A673 (cell line): ENCODE results near the gene PTPN22. TPM values are rescaled to one million over a fixed set of nuclear protein-coding genes. Genes with fewer than 3 reads are reported as not detected.

ENCODE experiments used
- BruUV-seq: library from RNA; stranded (reverse); fragments of 400-500 nt; replicated peaks from 2 replicates; lab custom pipeline; 2021; lab: Mats Ljungman, UMichigan
- CTCF ChIA-PET: fragments of 300-600 bp; sonication (Branson Sonifier 250); formaldehyde crosslinking; loops from one replicate; lab custom pipeline; 2022; ENCODE audit warnings: antibody characterized with exemption; lab: Charles Lee
- POLR2A ChIA-PET: fragments of 300-600 bp; sonication (Branson Sonifier 250); formaldehyde crosslinking; loops from one replicate; lab custom pipeline; 2022; ENCODE audit warnings: antibody characterized with exemption; ENCODE audit not compliant: low non-redundant PET; lab: Charles Lee
- DNase-seq: peaks from one replicate; pipeline ENCODE4 v3.0.0-alpha.2; 2015; ENCODE audit warnings: low spot score
- H3K27ac ChIP-seq: fragments of 200-600 bp; sonication (generic); 2 replicates; pipeline ENCODE4 v1.5.1; 2016; ENCODE audit warnings: mixed run types, low read depth, mild to moderate bottlenecking, mixed read lengths, antibody characterized with exemption, low read length; ENCODE audit not compliant: poor library complexity, severe bottlenecking
- H3K27me3 ChIP-seq: fragments of 200-600 bp; sonication (generic); replicated peaks from 2 replicates; pipeline ENCODE4 v1.6.1; 2017; ENCODE audit warnings: mixed run types, low read depth, mild to moderate bottlenecking, mixed read lengths, antibody characterized with exemption, low read length; ENCODE audit not compliant: insufficient read depth, poor library complexity
- H3K36me3 ChIP-seq: fragments of 200-600 bp; sonication (generic); 2 replicates; pipeline ENCODE4 v1.6.1; 2016; ENCODE audit warnings: mixed run types, mild to moderate bottlenecking, mixed read lengths, antibody characterized with exemption, low read length; ENCODE audit not compliant: insufficient read depth, poor library complexity, severe bottlenecking
- H3K4me1 ChIP-seq: fragments of 200-600 bp; sonication (generic); 2 replicates; pipeline ENCODE4 v1.6.1; 2017; ENCODE audit warnings: mixed run types, mild to moderate bottlenecking, mixed read lengths, antibody characterized with exemption, low read length; ENCODE audit not compliant: insufficient read depth, poor library complexity, severe bottlenecking
- H3K4me3 ChIP-seq: fragments of 200-600 bp; sonication (generic); 2 replicates; pipeline ENCODE4 v1.5.1; 2016; ENCODE audit warnings: low read depth, mixed run types, mild to moderate bottlenecking, mixed read lengths, low read length; ENCODE audit not compliant: poor library complexity, severe bottlenecking
- H3K9me3 ChIP-seq: fragments of 200-600 bp; sonication (generic); 2 replicates; pipeline ENCODE4 v1.6.1; 2016; ENCODE audit warnings: mixed run types, low read depth, mild to moderate bottlenecking, mixed read lengths, antibody characterized with exemption, low read length; ENCODE audit not compliant: poor library complexity, severe bottlenecking
- EZH2 ChIP-seq: fragments of 200-600 bp; sonication (generic); IDR thresholded peaks from 2 replicates; pipeline ENCODE4 v1.6.1; 2017; ENCODE audit warnings: borderline replicate concordance, low read depth, mild to moderate bottlenecking, mixed read lengths, antibody characterized with exemption, low read length; ENCODE audit not compliant: poor library complexity, severe bottlenecking
- intact Hi-C: fragments of 100-400 bp; cut with micrococcal nuclease; formaldehyde crosslinking; loops from one replicate; pipeline ENCODE4 v1.10.0; 2022; ENCODE audit not compliant: unreplicated experiment
- total RNA-seq: library from RNA; stranded (reverse); gene quantifications from 2 replicates; pipeline ENCODE4 v1.2.3, GENCODE V29; 2021
- TF ChIP-seq, protein P1 (sequence below): fragments of 300-800, 200-600 bp; sonication (generic); conservative IDR thresholded peaks from 2 replicates; pipeline ENCODE4 v1.5.1; 2017; ENCODE audit warnings: low read depth, mild to moderate bottlenecking, antibody characterized with exemption, low read length, moderate library complexity, mixed read lengths

The PTPN22 gene
- total RNA-seq, 1 experiment from 2014 or later: 0.26 TPM

DNA sequence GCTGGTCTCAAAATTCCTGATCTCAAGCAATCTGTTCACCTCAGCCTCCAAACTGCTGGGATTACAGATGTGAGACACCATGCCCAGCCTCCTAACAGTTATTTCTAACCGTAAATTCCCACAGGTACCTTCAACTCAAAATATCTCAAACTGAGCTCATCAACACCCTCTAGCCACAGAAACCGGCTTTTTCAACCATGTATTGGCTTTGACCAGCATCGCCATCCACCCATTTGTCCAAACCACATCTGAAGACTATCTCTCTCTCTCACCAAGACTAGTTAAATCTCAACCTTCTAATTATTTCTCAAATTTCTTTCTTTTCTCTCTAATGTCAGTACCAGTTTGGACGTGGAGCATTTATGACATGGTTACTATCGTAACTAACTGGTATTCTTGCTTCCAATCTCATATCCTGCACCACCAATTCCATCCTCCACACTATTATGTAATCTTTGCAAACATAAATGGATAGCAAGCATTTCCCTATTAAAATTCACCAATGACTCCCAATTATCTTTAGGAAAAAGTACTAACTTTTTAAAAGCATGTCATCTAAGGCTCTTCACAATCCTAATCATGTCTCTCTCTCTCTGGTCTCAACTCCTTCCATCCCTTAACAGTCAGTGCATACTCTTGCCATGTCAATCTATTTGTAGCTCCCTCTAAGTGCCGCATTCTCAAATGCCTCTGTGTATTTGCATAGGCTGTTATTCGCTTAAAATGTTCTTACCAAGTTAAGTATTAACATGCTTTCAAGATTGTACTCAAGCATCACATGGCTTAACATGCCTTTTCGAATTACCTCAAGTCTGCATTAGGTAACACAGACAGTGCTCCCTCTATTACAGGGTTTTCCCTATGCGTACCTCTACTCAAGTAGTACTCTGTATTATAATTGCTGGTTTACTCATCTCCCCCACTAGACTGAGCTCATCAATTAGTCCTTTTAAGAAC lies 77.4 kb downstream of the PTPN22 start:
- POLR2A ChIA-PET: no interaction called here
- H3K4me3 ChIP-seq: no peak overlapping the region
- no peaks in the 10 kb centered on the region for H3K4me1 ChIP-seq
- H3K27ac ChIP-seq: no peak overlapping the region
- BruUV-seq: no TSS peak
- TF ChIP-seq, protein P1, sequence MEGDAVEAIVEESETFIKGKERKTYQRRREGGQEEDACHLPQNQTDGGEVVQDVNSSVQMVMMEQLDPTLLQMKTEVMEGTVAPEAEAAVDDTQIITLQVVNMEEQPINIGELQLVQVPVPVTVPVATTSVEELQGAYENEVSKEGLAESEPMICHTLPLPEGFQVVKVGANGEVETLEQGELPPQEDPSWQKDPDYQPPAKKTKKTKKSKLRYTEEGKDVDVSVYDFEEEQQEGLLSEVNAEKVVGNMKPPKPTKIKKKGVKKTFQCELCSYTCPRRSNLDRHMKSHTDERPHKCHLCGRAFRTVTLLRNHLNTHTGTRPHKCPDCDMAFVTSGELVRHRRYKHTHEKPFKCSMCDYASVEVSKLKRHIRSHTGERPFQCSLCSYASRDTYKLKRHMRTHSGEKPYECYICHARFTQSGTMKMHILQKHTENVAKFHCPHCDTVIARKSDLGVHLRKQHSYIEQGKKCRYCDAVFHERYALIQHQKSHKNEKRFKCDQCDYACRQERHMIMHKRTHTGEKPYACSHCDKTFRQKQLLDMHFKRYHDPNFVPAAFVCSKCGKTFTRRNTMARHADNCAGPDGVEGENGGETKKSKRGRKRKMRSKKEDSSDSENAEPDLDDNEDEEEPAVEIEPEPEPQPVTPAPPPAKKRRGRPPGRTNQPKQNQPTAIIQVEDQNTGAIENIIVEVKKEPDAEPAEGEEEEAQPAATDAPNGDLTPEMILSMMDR: no peak
- TF ChIP-seq EZH2: no peak
- no peak for DNase-seq
- no peaks in the 10 kb centered on the region for H3K27me3 ChIP-seq
- no peaks in the 10 kb centered on the region for H3K9me3 ChIP-seq
- intact Hi-C loops: no loop called here
- CTCF ChIA-PET: no interaction called here
- H3K36me3 ChIP-seq: peaks cover 13% of the 10 kb centered on the region

- H3K27ac ChIP-seq: no peak overlapping the region
- intact Hi-C loops: no loop called here
- H3K4me3 ChIP-seq: no peak overlapping the region
- H3K36me3 ChIP-seq: peaks cover 13% of the 10 kb centered on the region
- CTCF ChIA-PET: no interaction called here
- no peaks in the 10 kb centered on the region for H3K9me3 ChIP-seq
- POLR2A ChIA-PET: no interaction called here
- H3K4me1 ChIP-seq: no peaks in the 10 kb centered on the region
- TF ChIP-seq EZH2: no peak
- no TSS peak for BruUV-seq
- no peak for DNase-seq
- no peaks in the 10 kb centered on the region for H3K27me3 ChIP-seq
These were observed 78.5 kb downstream of the PTPN22 start for GRCh38 chr1:113792986-113793385.

DNA sequence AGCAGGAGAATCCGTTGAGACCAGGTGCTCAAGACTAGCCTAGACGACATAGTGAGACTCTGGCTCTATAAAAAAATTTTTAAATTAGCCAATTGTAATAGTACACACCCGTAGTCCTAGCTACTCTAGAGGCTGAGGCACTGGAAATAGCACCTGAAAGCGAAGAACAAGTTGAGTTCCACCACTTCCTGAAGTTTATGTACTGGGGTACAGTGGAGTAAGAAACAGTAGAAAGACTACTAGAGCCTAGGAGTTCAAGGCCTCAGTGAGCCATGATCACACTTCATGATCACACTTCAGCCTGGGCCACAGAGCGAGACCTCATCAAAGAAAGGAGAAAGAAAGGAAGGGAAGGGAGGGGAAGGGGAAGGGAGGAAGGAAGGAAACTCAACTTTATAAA lies 79.0 kb downstream of the PTPN22 start:
- H3K4me1 ChIP-seq: no peaks in the 10 kb centered on the region
- TF ChIP-seq, protein P1: no peak
- H3K27ac ChIP-seq: no peak overlapping the region
- no peaks in the 10 kb centered on the region for H3K27me3 ChIP-seq
- ChIA-PET CTCF (no interaction called here), POLR2A (no interaction called here)
- no TSS peak for BruUV-seq
- intact Hi-C loops: no loop called here
- H3K36me3 ChIP-seq: peaks cover 13% of the 10 kb centered on the region
- no peak for DNase-seq
- no peak overlapping the region for H3K4me3 ChIP-seq
- H3K9me3 ChIP-seq: no peaks in the 10 kb centered on the region
